ENCODE measurements around the gene PPP1R13L. TPM values are rescaled to one million over a fixed set of nuclear protein-coding genes. Genes with fewer than 3 reads are reported as not detected.

Gene PPP1R13L
- total and polyA plus RNA-seq, 4 donors, result 0.51 to 7.7 (median 4.9) TPM

DNA sequence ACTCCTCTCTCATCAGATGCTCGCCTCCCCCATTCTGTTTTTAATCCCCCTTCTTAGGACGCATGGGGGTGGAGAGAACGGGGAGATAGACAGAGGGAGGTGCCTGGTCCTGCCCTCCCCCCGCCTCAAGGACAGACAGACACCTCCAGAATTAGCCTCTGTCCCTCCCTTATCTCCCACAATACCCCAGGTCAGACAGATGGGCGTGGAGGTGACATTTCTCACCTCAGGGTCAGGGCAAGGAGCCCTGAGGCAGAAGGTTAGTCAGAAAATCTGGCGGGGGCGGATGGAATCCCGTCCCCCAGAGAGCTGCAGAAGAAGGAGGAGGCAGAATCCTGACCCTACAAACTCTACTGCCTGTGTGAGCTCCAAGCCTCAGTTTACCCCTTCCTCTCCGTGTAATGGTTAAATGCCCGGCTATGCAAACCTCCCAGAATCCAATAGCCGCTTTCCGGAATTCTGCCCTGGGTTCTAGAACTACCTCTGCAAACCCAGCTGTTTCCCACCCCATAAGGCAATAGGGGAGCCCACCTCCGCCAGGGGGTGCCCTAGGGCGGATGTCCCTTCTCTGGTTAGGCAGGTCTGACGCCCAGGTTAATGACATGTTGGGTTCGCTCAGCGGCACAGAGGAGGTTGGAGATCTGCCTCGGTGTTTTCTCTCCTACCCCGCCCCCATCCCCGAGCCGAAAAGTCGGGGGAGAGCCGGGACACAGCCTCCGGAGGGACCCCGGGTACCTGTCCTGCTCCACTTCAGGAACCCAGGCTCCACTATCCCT, 900 bp downstream of the PPP1R13L start:
- Histone ChIP-seq H3K9me3 (ENCODE audit: control insufficient read depth in 4 of 4, low read length in 3 of 4) (no peaks in the 10 kb centered on the region), H3K4me1 (ENCODE audit: control insufficient read depth in 4 of 4, insufficient read depth in 4 of 4, low read length in 3 of 4) (peaks cover 10 to 35% (median 23%) of the 10 kb centered on the region in 4 donors), H3K9ac (ENCODE audit: low read depth in 1 of 2, low read length in 2 of 2) (peak overlapping the region in 1 of 2 donors; percentile 23), H3K36me3 (ENCODE audit: control insufficient read depth in 4 of 4, insufficient read depth in 3 of 4, low read depth in 1 of 4, low read length in 3 of 4) (no peaks in the 10 kb centered on the region), H3K4me3 (ENCODE audit: low read depth in 1 of 3, low read length in 3 of 3) (peak overlapping the region; percentile 48 to 82 (median 75)), H3K27ac (ENCODE audit: low read depth in 1 of 2, low read length in 2 of 2) (no peak overlapping the region), H3K27me3 (ENCODE audit: control insufficient read depth in 4 of 4, insufficient read depth in 4 of 4, low read length in 3 of 4) (no peaks in the 10 kb centered on the region)
- DNase-seq (ENCODE audit: low spot score), result peak; percentile 61
- TF ChIP-seq RAD21 (IDR thresholded peaks at IDR 0.05), result peak; percentile 23 to 45
- no peak for TF ChIP-seq GABPA (IDR thresholded peaks at IDR 0.05 in 1 of 2, conservative IDR thresholded peaks at IDR 0.05 in 1 of 2)
- TF ChIP-seq, protein P1, sequence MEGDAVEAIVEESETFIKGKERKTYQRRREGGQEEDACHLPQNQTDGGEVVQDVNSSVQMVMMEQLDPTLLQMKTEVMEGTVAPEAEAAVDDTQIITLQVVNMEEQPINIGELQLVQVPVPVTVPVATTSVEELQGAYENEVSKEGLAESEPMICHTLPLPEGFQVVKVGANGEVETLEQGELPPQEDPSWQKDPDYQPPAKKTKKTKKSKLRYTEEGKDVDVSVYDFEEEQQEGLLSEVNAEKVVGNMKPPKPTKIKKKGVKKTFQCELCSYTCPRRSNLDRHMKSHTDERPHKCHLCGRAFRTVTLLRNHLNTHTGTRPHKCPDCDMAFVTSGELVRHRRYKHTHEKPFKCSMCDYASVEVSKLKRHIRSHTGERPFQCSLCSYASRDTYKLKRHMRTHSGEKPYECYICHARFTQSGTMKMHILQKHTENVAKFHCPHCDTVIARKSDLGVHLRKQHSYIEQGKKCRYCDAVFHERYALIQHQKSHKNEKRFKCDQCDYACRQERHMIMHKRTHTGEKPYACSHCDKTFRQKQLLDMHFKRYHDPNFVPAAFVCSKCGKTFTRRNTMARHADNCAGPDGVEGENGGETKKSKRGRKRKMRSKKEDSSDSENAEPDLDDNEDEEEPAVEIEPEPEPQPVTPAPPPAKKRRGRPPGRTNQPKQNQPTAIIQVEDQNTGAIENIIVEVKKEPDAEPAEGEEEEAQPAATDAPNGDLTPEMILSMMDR (IDR thresholded peaks at IDR 0.05; ENCODE audit: low read depth, low read length, missing input control), result peak; percentile 26
- 32% methylated on average over 25 of the region's 25 CpGs for WGBS

DNA sequence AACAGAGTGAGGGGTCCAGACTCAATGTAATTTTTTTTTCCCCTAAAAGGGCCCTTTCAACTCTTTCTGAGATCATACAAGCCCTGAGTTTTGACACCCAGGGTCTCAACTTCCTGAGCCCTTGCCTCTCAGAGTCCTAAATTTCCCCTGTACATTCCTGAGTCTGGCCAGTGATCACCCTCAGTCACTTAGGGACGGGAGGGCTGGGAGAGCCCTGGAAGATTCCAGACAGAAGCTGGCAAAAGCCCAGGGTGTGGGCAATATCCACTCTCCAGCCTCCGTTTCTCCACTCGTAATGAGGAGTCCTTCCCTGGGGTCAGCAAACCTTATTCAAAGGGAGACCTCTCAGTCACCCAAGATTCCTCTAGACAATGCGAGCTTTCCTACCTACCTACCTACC, 1.6 kb downstream of the PPP1R13L start:
- Histone ChIP-seq H3K27me3 (ENCODE audit: control insufficient read depth in 4 of 4, insufficient read depth in 4 of 4, low read length in 3 of 4) (no peaks in the 10 kb centered on the region), H3K4me1 (ENCODE audit: control insufficient read depth in 4 of 4, insufficient read depth in 4 of 4, low read length in 3 of 4) (peaks cover 13 to 41% (median 25%) of the 10 kb centered on the region in 4 donors), H3K36me3 (ENCODE audit: control insufficient read depth in 4 of 4, insufficient read depth in 3 of 4, low read depth in 1 of 4, low read length in 3 of 4) (no peaks in the 10 kb centered on the region), H3K4me3 (ENCODE audit: low read depth in 1 of 3, low read length in 3 of 3) (no peak overlapping the region), H3K9me3 (ENCODE audit: control insufficient read depth in 4 of 4, low read length in 3 of 4) (no peaks in the 10 kb centered on the region), H3K27ac (ENCODE audit: low read depth in 1 of 2, low read length in 2 of 2) (no peak overlapping the region), H3K9ac (ENCODE audit: low read depth in 1 of 2, low read length in 2 of 2) (no peak overlapping the region)
- DNase-seq (ENCODE audit: low spot score), result no peak
- TF ChIP-seq, protein P2, sequence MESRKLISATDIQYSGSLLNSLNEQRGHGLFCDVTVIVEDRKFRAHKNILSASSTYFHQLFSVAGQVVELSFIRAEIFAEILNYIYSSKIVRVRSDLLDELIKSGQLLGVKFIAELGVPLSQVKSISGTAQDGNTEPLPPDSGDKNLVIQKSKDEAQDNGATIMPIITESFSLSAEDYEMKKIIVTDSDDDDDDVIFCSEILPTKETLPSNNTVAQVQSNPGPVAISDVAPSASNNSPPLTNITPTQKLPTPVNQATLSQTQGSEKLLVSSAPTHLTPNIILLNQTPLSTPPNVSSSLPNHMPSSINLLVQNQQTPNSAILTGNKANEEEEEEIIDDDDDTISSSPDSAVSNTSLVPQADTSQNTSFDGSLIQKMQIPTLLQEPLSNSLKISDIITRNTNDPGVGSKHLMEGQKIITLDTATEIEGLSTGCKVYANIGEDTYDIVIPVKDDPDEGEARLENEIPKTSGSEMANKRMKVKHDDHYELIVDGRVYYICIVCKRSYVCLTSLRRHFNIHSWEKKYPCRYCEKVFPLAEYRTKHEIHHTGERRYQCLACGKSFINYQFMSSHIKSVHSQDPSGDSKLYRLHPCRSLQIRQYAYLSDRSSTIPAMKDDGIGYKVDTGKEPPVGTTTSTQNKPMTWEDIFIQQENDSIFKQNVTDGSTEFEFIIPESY (IDR thresholded peaks at IDR 0.05), result no peak
- TF ChIP-seq YY1 (IDR thresholded peaks at IDR 0.05) (no peak), HNF4G (IDR thresholded peaks at IDR 0.05) (no peak)
- WGBS, result 86% methylated on average over 4 of the region's 4 CpGs

DNA sequence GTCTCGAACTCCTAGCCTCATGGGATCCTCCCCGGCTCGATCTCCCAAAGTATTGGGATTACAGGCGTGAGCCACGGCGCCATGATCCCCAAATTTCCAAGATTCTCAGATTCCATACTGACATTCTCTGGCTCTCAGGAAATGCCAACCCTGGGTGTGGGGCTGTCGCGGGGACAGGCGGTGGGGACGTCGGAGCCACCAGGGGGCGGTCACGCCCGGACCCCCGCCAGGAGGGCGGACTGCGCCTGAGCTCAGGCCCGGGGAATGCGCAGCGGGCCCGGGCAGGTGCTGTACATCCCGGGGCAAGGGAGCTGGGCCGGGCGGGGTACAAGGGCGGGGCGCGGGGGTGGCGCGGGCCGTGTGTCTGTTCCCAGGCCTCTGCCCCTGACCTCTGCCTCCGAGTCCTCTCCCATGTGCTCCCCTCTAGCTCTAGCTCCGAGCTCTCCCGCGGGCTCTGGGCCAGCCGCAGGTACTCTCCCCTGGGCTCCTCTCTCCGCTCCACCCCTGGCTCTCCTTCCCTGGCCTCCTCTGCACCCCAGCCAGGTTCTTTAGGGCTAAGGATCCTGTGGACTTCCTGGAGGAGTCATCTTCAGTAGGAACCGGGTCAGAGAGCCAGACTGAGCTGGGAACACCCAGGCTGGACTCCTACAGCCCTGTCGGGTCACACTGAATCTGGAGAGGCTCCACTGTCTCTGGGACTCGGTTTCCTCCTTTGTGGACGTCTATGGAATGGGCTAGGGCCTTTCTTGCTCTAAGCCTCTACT, 2.4 kb downstream of the PPP1R13L start:
- no peak overlapping the region for H3K27ac ChIP-seq (ENCODE audit: low read depth in 1 of 2, low read length in 2 of 2)

More for the DNA sequence above, 2.4 kb downstream of the PPP1R13L start:
- peak; percentile 56 for DNase-seq (ENCODE audit: low spot score)
- WGBS, result 46% methylated on average over 40 of the region's 40 CpGs
- no peak overlapping the region for H3K4me3 ChIP-seq (ENCODE audit: low read depth in 1 of 3, low read length in 3 of 3)
- no peaks in the 10 kb centered on the region for H3K36me3 ChIP-seq (ENCODE audit: control insufficient read depth in 4 of 4, insufficient read depth in 3 of 4, low read depth in 1 of 4, low read length in 3 of 4)
- TF ChIP-seq RAD21 (IDR thresholded peaks at IDR 0.05) (peak in 1 of 2 donors; percentile 52), GABPA (IDR thresholded peaks at IDR 0.05 in 1 of 2, conservative IDR thresholded peaks at IDR 0.05 in 1 of 2) (no peak)
- TF ChIP-seq, protein P1 (IDR thresholded peaks at IDR 0.05; ENCODE audit: low read depth, low read length, missing input control), result peak; percentile 24
- no peaks in the 10 kb centered on the region for H3K9me3 ChIP-seq (ENCODE audit: control insufficient read depth in 4 of 4, low read length in 3 of 4)
- peaks cover 14 to 44% (median 24%) of the 10 kb centered on the region in 4 donors for H3K4me1 ChIP-seq (ENCODE audit: control insufficient read depth in 4 of 4, insufficient read depth in 4 of 4, low read length in 3 of 4)
- no peaks in the 10 kb centered on the region for H3K27me3 ChIP-seq (ENCODE audit: control insufficient read depth in 4 of 4, insufficient read depth in 4 of 4, low read length in 3 of 4)
- H3K9ac ChIP-seq (ENCODE audit: low read depth in 1 of 2, low read length in 2 of 2), result no peak overlapping the region
